ENCODE results near the gene DHRS4L2.
"Not testable (repeated sequence)": the region's sequence is repeated elsewhere in the genome, so short reads cannot be mapped to it uniquely, and the experiment has no call there.

The DHRS4L2 gene

DNA sequence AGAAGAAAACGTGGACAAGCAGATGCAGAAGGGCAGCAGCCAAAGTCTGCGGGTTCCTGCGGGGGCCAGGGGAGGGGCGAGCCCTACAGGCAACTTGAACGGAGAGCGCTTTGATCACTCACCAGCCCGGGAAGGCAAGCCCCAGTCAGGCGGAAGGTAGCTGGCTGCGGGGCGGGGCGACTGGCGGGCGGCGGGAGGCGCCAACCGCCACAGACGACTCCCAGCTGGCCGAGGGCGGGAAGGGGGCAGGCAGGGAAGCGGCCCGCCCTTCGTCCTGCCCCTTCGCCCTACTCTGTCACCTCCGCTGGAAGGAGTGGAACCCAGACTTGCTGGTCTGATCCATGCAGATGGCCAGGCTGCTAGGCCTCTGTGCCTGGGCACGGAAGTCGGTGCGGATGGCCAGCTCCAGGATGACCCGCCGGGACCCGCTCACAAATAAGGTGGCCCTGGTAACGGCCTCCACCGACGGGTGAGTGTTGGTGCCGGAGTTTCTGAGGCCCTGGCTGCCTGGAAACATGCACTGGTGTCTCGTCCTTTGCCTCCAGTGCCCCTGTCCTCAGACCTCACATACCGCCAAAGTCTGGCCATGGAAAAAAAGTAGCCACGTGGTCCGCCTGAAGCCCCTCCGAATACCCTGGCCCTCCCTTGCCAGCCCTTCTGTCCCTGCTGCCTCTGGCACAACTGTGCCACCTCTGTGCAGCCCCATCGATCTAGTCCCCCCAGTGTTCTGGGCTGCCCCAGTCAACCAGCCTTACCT lies at the start of gene DHRS4L2:
Gene DHRS4L2, plus strand, starts transcription at position 323 of the 757 bp plus-strand sequence. Its CDS starts 19 bp downstream, at position 342.
- peak; percentile 32 to 60 (median 45) for DNase-seq

DNA sequence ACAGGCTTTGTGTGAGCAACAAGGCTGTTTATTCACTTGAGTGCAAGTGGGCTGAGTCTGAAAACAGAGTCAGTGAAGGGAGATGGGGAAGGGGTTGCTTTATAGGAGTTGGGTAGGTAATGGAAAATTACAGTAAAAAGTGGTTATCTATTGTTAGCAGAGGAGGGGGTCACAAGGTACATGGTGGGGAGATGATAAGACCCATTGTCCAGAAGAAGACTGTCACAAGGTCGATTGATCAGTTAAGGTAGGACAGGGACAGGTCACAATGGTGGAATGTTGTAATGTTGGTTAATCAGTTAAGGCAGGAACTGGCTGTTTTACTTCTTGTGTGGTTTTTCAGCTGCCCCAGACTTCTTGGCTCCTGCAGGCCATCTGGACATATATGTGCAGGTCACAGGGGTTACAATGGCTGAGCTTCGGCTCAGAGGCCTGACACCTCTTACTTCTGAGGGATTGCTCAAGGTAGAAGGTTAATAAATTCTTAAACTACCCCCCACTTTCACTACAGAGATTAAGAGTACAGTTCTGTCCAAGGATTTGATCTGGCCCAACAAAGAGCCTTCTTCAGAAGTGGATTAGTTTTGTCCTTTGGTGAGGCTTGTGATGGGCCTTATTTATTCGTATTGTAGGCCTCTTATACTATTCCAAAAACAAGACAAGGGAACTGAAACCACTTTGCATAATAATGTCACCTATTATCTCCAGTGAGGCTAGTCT lies 49.0 kb upstream of the DHRS4L2 start:
- no peak for DNase-seq

DNA sequence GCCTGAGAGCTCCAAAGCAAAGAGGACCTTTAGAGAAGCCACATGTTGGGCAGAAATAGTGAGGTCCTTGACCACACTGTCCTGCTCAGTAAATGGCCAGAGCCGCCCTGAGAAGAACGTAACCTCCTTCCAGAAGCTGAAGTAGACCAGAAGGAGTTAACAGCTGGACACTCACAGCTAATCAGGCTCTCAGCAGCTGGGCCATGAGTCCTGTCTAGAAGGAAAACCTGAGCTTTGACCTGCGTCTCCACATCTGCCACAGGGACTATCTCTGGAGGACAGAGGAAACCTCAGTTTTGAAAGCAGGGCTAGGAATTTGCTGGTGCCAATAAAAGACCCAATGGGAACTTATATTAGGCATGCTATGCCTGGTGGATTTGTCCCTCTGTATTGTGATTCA lies 47.5 kb upstream of the DHRS4L2 start:
- DNase-seq = no peak

DNA sequence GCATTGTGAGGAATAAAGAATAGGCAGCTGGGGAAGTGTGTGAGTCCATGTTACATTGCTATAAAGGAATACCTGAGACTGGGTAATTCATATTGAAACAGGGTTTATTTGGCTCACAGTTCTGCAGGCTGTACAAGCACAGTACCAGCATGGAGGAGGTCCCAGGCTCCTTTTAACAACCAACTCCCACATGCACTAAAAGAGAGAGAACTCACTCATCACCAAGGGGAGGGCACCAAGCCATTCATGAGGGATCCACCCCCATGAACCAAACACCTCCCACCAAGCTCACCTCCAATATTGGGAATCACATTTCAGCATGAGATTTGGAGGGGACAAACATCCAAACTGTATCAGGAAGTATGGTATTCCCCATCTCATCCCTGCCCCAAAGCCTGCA lies 47.1 kb upstream of the DHRS4L2 start:
- DNase-seq = no peak

DNA sequence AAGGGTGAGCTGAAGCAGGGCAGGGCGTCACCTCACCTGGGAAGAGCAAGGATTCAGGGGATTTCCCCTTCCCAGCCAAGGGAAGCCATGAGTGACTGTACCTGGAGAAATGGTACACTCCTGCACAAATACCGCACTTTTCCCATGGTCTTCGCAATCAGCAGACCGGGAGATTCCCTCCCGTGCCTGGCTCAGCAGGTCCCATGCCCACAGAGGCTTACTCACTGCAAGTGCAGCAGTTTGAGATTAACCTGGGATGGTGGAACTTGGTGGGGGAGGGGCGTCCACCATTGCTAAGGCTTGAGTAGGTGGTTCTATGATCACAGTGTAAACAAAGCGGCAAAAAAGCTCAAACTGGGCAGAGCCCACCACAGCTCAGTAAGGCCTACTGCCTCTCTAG lies 46.1 kb upstream of the DHRS4L2 start:
- no peak for DNase-seq

DNA sequence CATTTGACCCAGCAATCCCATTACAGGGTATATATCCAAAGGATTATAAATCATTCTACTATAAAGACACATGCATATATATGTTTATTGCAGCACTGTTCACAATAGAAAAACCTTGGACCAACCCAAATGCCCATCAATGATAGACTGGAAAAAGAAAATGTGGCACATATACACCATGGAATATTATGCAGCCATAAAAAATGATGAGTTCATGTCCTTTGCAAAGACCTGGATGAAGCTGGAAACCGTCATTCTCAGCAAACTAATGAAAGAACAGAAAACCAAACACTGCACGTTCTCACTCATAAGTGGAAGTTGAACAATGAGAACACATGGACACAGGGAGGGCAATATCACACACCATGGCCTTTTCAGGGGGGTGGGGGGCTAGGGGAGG lies 39.7 kb upstream of the DHRS4L2 start:
- not testable (repeated sequence) for DNase-seq

DNA sequence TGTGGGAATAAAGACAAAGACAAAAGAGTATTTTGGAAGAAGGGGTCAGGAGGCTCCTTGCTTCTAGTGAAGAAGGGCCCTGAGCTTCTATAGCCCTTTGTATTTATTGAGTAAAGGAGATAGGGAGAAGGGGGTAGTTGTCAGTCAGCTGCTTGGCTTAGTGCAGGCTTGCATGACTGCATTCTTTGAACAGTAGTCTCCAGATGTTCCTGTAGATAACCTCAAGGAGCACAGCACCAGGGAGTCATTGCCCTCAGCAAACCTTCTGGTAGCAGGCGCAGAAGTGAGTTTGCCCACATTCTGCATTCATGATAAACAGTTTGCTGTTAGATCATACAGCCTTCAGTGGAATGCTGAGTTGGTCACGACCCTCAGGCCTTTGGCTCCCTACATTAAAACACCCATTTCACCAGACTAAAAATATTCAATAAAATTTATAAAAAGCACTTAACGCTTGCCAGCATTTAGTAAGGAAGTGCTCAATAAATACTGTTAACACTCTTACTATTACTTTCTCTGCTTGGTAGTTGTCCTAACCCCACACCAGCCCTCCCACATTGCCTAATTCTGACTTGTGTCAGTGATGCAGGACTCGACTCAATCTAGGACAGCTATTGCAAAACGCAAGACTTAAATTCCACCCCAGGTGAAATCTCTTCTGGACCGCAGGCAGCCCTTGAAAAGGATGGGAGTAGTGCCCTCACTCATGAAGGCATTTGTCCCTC lies 38.2 kb upstream of the DHRS4L2 start:
- DNase-seq = no peak

DNA sequence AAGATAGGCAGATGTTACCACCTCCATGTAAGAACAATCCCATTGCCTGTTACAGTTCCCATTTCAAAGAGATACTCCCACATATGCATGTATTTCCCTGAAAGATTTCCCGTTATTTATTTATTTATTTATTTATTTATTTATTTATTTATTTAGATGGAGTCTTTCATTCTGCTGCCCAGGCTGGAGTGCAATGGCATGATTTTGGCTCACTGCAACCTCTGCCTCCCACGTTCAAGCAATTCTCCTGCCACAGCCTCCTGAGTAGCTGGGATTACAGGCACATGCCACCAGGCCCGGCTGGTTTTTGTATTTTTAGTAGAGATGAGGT lies 37.6 kb upstream of the DHRS4L2 start:
- not testable (repeated sequence) for DNase-seq

DNA sequence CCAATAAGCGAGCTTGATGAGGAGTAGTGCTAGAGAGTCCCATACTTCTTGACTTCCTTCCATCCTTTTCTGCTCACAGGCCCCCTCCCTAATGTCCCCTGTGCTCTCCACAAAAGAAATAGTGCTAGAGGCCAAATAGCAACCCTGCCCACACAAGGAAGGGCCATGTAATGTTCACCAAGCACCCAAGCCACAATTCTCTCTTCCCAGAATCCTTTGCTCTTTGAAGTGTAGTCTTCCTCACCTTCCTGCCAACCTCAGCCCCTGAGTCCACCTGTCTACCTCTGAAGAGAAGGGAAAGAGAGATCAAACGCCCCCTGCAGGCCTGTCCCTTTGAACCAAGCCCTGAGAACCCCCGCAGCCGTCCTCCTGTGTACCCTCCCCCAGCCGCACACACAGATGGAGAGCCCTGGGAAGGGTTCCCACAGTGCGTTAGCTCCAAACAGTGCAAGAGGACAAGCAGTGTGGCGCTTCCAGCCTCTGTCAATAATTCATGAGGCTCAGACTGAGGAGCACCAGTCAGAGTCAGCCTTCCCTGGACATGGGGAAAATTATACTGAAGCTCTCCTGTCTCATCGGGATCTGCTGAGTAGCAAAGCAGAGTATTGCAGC lies 37.0 kb upstream of the DHRS4L2 start:
- DNase-seq = no peak

DNA sequence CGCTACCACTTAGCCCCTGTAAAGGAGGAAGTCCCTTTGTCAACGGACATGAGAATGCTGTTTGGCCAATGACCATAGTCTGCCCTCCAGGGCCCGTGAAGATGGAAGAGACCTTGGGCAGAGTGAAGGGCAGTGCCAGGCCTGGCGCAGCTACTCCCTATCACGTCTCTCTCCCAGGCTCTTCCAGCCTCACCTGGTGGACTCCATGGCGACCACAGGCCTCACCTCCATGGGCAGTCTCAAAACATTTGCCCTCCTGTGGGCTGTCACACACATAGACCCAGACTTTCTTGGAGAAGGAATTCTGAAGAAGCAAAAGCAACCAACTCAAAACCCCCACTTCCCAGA lies 35.6 kb upstream of the DHRS4L2 start:
- DNase-seq = not testable (repeated sequence)

DNA sequence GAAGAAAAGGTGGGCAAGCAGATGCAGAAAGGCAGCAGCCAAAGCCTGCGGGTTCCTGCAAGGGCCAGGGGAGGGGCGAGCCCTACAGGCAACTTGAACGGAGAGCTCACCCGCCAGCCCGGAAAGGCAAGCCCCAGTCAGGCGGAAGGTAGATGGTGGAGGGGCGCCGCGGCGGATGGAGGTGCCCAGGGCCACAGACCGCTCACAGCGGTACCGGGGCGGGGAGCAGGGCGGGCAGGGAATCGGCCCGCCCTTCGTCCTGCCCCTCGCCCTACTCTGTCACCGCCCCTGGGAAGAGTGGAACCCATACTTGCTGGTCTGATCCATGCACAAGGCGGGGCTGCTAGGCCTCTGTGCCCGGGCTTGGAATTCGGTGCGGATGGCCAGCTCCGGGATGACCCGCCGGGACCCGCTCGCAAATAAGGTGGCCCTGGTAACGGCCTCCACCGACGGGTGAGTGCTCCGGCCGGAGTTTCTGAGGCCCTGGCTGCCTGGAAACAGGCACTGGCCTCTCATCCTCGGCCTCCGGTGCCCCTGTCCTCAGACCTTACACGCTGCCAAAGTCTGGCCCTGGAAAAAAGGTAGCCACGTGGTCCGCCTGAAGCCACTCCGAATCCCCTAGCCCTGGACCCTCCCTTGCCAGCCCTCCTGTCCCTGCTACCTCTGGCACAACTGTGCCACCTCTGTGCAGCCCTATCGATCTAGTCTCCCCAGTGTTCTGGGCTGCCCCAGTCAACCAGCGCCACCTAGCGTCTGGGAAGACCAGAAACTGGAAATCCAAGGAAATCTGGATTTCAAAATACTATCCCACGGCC lies 35.1 kb upstream of the DHRS4L2 start, which contains the start of gene DHRS4:
Gene DHRS4, plus strand, starts transcription at position 307 of the 815 bp plus-strand sequence. Its CDS starts 19 bp downstream, at position 326.
- peak; percentile 46 to 72 (median 62) for DNase-seq

DNA sequence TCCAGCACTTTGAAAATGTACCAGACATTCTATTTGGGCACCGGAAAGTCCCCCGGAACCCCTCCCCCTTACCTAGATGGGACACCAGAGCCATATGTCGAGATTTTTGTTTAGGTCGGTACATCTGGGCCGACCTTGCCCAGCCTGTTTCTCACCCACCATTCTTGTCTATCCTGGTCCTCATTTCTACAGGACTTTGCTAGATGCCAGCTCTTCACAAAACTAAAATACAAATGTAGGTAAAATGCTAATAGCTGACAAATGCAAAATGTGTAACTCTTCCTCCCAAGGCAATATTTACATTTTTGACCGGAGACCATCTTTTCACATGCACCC lies 34.5 kb upstream of the DHRS4L2 start:
- not testable (repeated sequence) for DNase-seq

DNA sequence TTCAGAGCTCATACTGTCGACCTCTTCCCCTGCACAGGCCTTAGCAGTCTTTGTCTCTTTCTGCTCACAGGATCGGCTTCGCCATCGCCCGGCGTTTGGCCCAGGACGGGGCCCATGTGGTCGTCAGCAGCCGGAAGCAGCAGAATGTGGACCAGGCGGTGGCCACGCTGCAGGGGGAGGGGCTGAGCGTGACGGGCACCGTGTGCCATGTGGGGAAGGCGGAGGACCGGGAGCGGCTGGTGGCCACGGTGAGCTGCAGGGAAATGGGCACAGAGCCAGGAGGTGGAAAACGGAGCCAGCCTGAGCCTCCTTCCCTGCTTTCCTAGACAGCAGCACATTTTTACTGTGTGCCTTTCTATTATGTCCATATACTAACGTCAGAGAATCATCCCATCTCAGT lies 33.8 kb upstream of the DHRS4L2 start:
- DNase-seq = not testable (repeated sequence)

DNA sequence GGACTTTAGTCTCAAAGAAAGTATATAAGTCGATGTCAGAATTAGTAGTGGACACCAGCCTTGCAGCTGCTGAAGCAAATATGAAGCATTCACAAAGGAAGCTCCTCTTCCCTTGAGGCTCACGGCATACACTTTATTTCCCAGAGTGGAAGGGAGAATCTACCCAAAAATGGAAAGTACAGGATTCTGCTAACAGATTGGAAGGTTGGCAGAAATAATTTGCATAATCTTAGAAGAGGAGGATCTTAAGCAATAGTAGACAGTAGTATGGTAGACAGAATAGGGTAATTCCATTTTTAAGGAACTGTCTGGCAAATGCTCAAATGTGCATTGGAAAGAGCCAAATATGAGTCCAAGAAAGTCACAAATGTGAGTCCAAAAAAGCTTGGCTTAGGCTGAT lies 32.9 kb upstream of the DHRS4L2 start:
- DNase-seq = not testable (repeated sequence)

DNA sequence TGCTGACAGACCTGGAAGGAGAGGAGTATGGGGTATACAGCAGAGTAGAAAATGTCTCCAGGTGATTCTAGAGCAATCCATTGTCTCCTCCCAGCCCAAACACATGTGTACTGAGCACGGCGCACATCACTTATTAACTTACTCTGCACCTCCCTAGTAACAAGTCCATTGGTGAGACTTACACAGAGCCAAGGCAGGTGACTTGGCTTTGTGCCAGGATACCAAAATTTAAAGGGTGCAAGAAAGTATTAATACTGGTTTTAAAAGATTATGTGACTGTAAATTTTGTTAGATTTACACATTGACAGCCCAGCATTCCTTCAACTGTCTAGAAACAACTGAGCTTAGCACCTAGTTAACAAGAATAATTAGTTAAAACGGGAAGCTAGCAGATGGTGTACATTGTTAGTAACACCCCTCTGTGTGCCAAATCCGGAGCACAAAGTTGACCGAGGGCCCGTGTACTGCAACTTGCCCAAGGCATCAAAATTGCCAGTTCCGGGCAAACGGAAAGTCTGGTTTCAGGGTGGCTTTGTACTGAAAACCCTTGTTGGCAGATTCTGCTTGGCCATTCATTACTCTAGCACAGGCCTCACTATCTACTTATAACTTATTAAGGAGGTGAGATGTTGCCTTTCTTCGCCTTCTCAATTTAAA lies 30.7 kb upstream of the DHRS4L2 start:
- not testable (repeated sequence) for DNase-seq

DNA sequence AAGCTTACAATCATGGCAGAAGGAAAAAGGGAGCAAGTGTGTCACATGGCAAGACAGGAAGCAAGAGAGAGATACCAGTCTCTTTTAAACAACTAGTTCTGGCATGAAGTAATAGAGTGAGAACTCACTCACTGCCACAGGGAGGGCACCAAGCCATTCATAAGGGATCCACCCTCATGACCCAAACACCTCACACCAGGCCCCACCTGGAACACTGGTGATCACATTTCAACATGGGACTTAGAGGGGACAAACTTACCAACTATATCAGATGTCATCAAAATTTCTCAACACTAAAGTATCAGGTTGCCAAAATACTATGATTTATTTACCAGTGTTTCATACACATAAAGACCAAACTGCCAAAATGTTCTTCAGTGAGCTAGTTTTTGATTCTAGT lies 27.8 kb upstream of the DHRS4L2 start:
- not testable (repeated sequence) for DNase-seq

DNA sequence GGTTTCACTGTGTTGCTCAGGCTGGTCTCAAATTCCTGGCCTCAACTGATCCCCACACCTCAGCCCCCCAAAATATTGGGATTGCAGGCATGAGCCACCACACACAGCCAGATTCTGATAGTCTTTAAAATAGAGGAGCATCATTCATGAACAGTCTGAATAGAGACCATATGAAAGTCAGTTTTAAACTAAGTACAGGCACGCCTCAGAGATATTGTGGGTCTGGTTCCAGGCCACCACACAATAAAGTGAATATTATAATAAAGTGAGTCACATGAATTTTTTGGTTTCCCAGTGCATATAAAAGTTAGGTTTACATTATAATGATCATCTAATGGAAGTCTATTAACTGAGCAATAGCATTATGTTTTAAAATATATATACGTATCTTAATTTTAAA lies 27.0 kb upstream of the DHRS4L2 start:
- not testable (repeated sequence) for DNase-seq

DNA sequence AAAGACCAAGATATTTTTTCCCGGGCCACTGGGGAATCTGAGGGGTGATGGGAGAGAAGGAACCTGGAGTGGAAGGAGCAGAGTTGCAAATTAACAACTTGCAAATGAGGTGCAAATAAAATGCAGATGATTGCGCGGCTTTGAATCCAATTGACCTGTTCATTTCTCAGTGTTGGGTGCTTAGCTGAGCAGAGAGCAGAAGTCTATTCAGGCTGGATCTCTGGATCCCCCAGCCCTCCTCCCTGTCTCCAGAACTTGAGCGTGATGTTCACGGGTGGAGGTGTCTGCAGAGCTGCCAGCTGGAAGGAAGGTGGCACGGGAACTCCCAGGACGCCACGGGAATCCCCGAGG lies 19.6 kb upstream of the DHRS4L2 start:
- not testable (repeated sequence) for DNase-seq

DNA sequence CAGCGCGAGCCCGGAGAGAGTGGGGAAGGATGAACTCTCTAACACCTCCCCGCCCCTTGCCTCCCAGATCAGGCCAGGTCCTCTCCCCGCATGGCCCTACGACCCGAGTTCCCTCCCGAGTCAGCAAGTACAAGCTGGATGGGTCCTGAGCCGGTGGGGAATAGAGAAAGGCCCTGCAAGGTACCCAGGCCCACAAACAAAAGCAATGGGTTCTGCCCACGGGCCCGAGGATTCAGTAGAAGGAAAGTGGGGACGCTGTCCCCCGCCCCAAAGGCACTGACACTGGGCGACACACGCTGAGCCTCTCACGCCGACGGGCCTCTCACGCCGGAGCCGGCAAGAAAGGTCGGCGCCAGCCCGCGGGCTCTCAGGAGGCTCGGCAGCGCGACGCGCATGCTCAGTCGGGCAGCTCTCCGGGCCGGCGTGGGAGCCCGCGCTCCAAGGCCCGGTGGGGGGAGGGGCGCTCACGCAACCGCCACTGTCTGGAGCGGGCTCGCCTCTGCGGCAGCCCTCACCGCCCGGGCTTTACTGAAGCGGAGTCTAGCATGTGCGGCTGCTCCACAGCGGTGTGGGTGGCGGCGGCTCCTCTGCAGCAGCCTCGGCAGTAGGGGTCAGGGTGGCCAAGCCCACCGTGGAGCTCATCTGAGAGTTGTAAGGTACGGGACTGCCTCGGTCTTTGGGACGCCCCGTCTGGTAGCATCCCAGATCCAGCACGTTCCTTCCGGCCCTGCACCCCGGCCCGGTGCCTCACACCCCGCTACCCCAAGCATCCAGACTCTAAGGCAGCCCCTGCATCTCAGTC lies 19.0 kb upstream of the DHRS4L2 start:
- peak; percentile 22 to 51 (median 34) for DNase-seq

DNA sequence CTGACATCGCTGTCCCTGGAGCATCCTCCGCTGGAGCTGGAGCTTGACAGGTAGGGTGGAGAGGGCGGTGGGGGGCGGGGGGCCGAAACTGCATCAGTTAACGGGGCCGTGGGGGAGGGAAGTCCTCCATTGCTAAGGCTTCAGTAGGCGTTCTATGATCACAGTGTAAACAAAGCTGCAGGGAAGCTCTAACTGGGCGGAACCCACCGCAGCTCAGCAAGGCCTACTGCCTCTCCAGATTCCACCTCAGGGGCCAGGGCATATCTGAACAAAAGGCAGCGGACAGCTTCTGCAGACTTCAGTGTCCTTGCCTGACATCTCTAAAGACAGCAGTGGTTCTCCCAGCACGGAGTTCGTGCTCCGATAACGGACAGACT lies 18.5 kb upstream of the DHRS4L2 start:
- DNase-seq = not testable (repeated sequence)

DNA sequence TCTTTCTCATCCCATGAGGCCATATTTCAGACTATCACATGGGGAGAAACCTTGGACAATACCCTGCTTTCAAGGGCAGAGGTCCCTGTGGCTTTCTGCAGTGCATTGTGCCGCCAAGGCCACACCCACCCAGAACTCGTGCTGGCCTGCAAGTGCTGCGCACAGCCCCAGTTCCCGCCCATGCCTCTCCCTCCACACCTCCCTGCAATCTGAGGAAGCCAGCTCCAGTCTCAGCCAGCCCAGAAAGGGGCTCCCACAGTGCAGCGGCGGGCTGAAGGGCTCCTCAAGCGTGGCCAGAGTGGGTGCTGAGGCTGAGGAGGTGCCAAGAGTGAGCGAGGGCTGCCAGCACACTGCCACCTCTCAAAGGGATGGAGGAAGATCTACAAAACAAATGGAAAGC lies 15.6 kb upstream of the DHRS4L2 start:
- DNase-seq = not testable (repeated sequence)
